WTC11 (cell line): ENCODE measurements around the gene PEX11B. TPM values are rescaled to one million over a fixed set of nuclear protein-coding genes. Genes with fewer than 3 reads are reported as not detected.

Source experiments
- ATAC-seq: fragments of 200-7000 bp; cut with Tn5 transposase; 2 replicates; pipeline ENCODE4 v1.10.0; 2021; ENCODE audit warnings: mild to moderate bottlenecking, moderate library complexity
- CTCF ChIA-PET: fragments of 300-600 bp; sonication (Branson Sonifier 250); formaldehyde crosslinking; loops from one replicate; lab custom pipeline; 2021; ENCODE audit warnings: antibody characterized with exemption; lab: Charles Lee
- POLR2A ChIA-PET: fragments of 350-600 bp; sonication (Branson Sonifier 250); formaldehyde crosslinking; loops from one replicate; lab custom pipeline; 2021; ENCODE audit warnings: antibody characterized with exemption; lab: Charles Lee
- DNase-seq: peaks from one replicate; pipeline ENCODE4 v3.0.0; 2021; ENCODE audit warnings: low spot score
- H3K27ac Mint-ChIP-seq: 2 replicates; pipeline ENCODE4 v1.8.0; 2021; ENCODE audit warnings: mixed read lengths
- H3K27me3 Mint-ChIP-seq: 2 replicates; pipeline ENCODE4 v1.8.0; 2021; ENCODE audit warnings: low read depth, mild to moderate bottlenecking, moderate library complexity, mixed read lengths
- H3K36me3 Mint-ChIP-seq: 2 replicates; pipeline ENCODE4 v1.8.0; 2021; ENCODE audit warnings: mixed read lengths
- H3K4me1 Mint-ChIP-seq: 2 replicates; pipeline ENCODE4 v1.8.0; 2022; ENCODE audit warnings: mixed read lengths
- H3K4me3 Mint-ChIP-seq: 2 replicates; pipeline ENCODE4 v1.8.0; 2021; ENCODE audit warnings: mild to moderate bottlenecking, moderate library complexity, mixed read lengths
- H3K9me3 Mint-ChIP-seq: 2 replicates; pipeline ENCODE4 v1.8.0; 2021; ENCODE audit warnings: mixed read lengths
- ATF3 ChIP-seq: sonication (generic); formaldehyde crosslinking; conservative IDR thresholded peaks from 2 replicates; pipeline ENCODE4 v1.8.1; 2022; ENCODE audit warnings: mild to moderate bottlenecking, missing genetic modification reagents
- CREB1 ChIP-seq: sonication (generic); formaldehyde crosslinking; IDR thresholded peaks from 2 replicates; pipeline ENCODE4 v1.8.0; 2023; ENCODE audit warnings: mild to moderate bottlenecking, missing genetic modification reagents
- E2F5 ChIP-seq: sonication (generic); formaldehyde crosslinking; IDR thresholded peaks from 2 replicates; pipeline ENCODE4 v1.8.1; 2022; ENCODE audit warnings: mild to moderate bottlenecking, moderate library complexity, missing genetic modification reagents
- EMX1 ChIP-seq: fragments of 250-450 bp; sonication (Bioruptor Pico); IDR thresholded peaks from 2 replicates; pipeline ENCODE4 v1.8.0; 2021; ENCODE audit warnings: mild to moderate bottlenecking
- ESRRA ChIP-seq: sonication (generic); formaldehyde crosslinking; IDR thresholded peaks from 2 replicates; pipeline ENCODE4 v1.8.1; 2022; ENCODE audit warnings: mild to moderate bottlenecking, missing genetic modification reagents, borderline replicate concordance
- ETV6 ChIP-seq: sonication (generic); formaldehyde crosslinking; IDR thresholded peaks from 2 replicates; pipeline ENCODE4 v1.8.1; 2022; ENCODE audit warnings: mild to moderate bottlenecking, missing genetic modification reagents
- FOXP1 ChIP-seq: sonication (generic); formaldehyde crosslinking; IDR thresholded peaks from 2 replicates; pipeline ENCODE4 v1.8.0; 2022; ENCODE audit warnings: missing genetic modification reagents, mild to moderate bottlenecking, moderate library complexity, borderline replicate concordance
- FOXP4 ChIP-seq: sonication (generic); formaldehyde crosslinking; IDR thresholded peaks from 2 replicates; pipeline ENCODE4 v1.8.0; 2022; ENCODE audit warnings: mild to moderate bottlenecking, missing genetic modification reagents
- GRHL2 ChIP-seq: fragments of 250-450 bp; sonication (Bioruptor Pico); IDR thresholded peaks from 2 replicates; pipeline ENCODE4 v1.8.0; 2022; ENCODE audit warnings: mild to moderate bottlenecking, moderate library complexity; ENCODE audit not compliant: insufficient replicate concordance, severe bottlenecking
- IRF1 ChIP-seq: sonication (generic); formaldehyde crosslinking; IDR thresholded peaks from 2 replicates; pipeline ENCODE4 v1.8.0; 2023; ENCODE audit warnings: missing genetic modification reagents
- JAZF1 ChIP-seq: fragments of 250-450 bp; sonication (Bioruptor Pico); IDR thresholded peaks from 2 replicates; pipeline ENCODE4 v1.9.0; 2021; ENCODE audit warnings: moderate library complexity, mild to moderate bottlenecking, inconsistent platforms
- MXD4 ChIP-seq: fragments of 250-450 bp; sonication (Bioruptor Pico); IDR thresholded peaks from 2 replicates; pipeline ENCODE4 v1.8.0; 2021; ENCODE audit warnings: mild to moderate bottlenecking, moderate library complexity, borderline replicate concordance
- MYBL2 ChIP-seq: sonication (generic); formaldehyde crosslinking; IDR thresholded peaks from 2 replicates; pipeline ENCODE4 v1.8.1; 2023; ENCODE audit warnings: mild to moderate bottlenecking, moderate library complexity, missing genetic modification reagents
- NFATC4 ChIP-seq: fragments of 250-450 bp; sonication (Bioruptor Pico); IDR thresholded peaks from 2 replicates; pipeline ENCODE4 v1.9.0; 2021; ENCODE audit warnings: mild to moderate bottlenecking
- NR1H2 ChIP-seq: sonication (generic); formaldehyde crosslinking; IDR thresholded peaks from 2 replicates; pipeline ENCODE4 v1.9.0; 2021; ENCODE audit warnings: mild to moderate bottlenecking, moderate library complexity, missing genetic modification reagents
- NR3C1 ChIP-seq: sonication (generic); formaldehyde crosslinking; conservative IDR thresholded peaks from 2 replicates; pipeline ENCODE4 v1.8.1; 2023; ENCODE audit warnings: low read depth, mild to moderate bottlenecking, missing genetic modification reagents
- OVOL2 ChIP-seq: fragments of 250-450 bp; sonication (Bioruptor Pico); IDR thresholded peaks from 2 replicates; pipeline ENCODE4 v1.9.0; 2021; ENCODE audit warnings: mild to moderate bottlenecking, borderline replicate concordance
- RELA ChIP-seq: sonication (generic); formaldehyde crosslinking; IDR thresholded peaks from 2 replicates; pipeline ENCODE4 v1.8.1; 2022; ENCODE audit warnings: missing genetic modification reagents, mild to moderate bottlenecking, borderline replicate concordance
- SOX15 ChIP-seq: fragments of 250-450 bp; sonication (Bioruptor Pico); IDR thresholded peaks from 2 replicates; pipeline ENCODE4 v1.9.0; 2021; ENCODE audit warnings: mild to moderate bottlenecking
- TEAD4 ChIP-seq: sonication (generic); formaldehyde crosslinking; IDR thresholded peaks from 2 replicates; pipeline ENCODE4 v1.8.0; 2022; ENCODE audit warnings: mild to moderate bottlenecking, missing genetic modification reagents
- ZNF317 ChIP-seq: sonication (generic); formaldehyde crosslinking; IDR thresholded peaks from 2 replicates; pipeline ENCODE4 v1.8.1; 2023; ENCODE audit warnings: low read depth, mild to moderate bottlenecking, moderate library complexity, missing genetic modification reagents, borderline replicate concordance
- ZNF396 ChIP-seq: fragments of 250-450 bp; sonication (Bioruptor Pico); IDR thresholded peaks from 2 replicates; pipeline ENCODE4 v1.8.0; 2021; ENCODE audit warnings: mild to moderate bottlenecking, moderate library complexity, borderline replicate concordance
- ZNF416 ChIP-seq: fragments of 250-450 bp; sonication (Bioruptor Pico); IDR thresholded peaks from 2 replicates; pipeline ENCODE4 v1.9.0; 2021; ENCODE audit warnings: mild to moderate bottlenecking, inconsistent platforms
- total RNA-seq: library from RNA; stranded (reverse); gene quantifications from 3 replicates; pipeline ENCODE4 v1.2.3, GENCODE V29; 2021
- TF ChIP-seq, protein P1 (sequence below): fragments of 250-450 bp; sonication (Bioruptor Pico); IDR thresholded peaks from 2 replicates; pipeline ENCODE4 v1.9.0; 2021; ENCODE audit warnings: mild to moderate bottlenecking
- TF ChIP-seq, protein P2 (sequence below): sonication (generic); formaldehyde crosslinking; conservative IDR thresholded peaks from 2 replicates; pipeline ENCODE4 v1.8.1; 2023; ENCODE audit warnings: mild to moderate bottlenecking, low read depth, missing genetic modification reagents, moderate library complexity
- TF ChIP-seq, protein P3 (sequence below): sonication (generic); formaldehyde crosslinking; IDR thresholded peaks from 2 replicates; pipeline ENCODE4 v1.8.1; 2022; ENCODE audit warnings: mild to moderate bottlenecking, missing genetic modification reagents, moderate library complexity, borderline replicate concordance

PEX11B gene
- total RNA-seq, 1 experiment from 2014 or later: 11.8 TPM

DNA sequence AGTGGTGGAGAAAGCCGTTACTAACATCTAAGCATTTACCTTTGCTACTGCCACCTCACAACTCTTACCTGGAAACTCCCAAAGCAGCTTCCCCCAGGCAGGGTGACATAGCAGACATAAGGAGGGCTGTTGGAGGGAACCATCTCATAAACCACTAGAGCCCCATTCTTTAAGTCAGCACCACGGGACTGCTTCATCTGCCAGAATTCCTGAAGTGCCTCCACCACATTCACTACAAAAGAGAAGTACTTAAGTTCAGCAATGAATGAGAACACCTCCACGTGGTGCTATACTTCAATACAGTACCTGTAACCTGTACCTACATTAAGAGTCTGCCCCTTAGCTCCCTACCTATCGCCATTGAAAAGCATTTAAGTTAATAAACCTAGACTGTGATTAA is 29.0 kb upstream of the PEX11B start (continued):
- TF ChIP-seq RELA (CRISPR knock-in tag) (no peak), NFATC4 (CRISPR knock-in tag) (no peak), FOXP4 (CRISPR knock-in tag) (no peak), EMX1 (no peak), SOX15 (CRISPR knock-in tag) (no peak), ATF3 (CRISPR knock-in tag) (no peak), GRHL2 (CRISPR knock-in tag) (no peak)
- TF ChIP-seq, protein P1, sequence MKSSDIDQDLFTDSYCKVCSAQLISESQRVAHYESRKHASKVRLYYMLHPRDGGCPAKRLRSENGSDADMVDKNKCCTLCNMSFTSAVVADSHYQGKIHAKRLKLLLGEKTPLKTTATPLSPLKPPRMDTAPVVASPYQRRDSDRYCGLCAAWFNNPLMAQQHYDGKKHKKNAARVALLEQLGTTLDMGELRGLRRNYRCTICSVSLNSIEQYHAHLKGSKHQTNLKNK (CRISPR knock-in tag): no peak
- TF ChIP-seq, protein P2, sequence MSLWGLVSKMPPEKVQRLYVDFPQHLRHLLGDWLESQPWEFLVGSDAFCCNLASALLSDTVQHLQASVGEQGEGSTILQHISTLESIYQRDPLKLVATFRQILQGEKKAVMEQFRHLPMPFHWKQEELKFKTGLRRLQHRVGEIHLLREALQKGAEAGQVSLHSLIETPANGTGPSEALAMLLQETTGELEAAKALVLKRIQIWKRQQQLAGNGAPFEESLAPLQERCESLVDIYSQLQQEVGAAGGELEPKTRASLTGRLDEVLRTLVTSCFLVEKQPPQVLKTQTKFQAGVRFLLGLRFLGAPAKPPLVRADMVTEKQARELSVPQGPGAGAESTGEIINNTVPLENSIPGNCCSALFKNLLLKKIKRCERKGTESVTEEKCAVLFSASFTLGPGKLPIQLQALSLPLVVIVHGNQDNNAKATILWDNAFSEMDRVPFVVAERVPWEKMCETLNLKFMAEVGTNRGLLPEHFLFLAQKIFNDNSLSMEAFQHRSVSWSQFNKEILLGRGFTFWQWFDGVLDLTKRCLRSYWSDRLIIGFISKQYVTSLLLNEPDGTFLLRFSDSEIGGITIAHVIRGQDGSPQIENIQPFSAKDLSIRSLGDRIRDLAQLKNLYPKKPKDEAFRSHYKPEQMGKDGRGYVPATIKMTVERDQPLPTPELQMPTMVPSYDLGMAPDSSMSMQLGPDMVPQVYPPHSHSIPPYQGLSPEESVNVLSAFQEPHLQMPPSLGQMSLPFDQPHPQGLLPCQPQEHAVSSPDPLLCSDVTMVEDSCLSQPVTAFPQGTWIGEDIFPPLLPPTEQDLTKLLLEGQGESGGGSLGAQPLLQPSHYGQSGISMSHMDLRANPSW: no peak

GRCh38 chr1:145946477-145946986 is 28.0 kb upstream of the PEX11B start:
- Mint-ChIP-seq H3K4me3 (no peak overlapping the region), H3K4me1 (peaks cover 19% of the 10 kb centered on the region), H3K27me3 (no peaks in the 10 kb centered on the region; the same call in 1 of the 2 replicates), H3K27ac (no peak overlapping the region), H3K36me3 (no peaks in the 10 kb centered on the region), H3K9me3 (no peaks in the 10 kb centered on the region)
- TF ChIP-seq NR3C1 (CRISPR knock-in tag): no peak
- no peak for TF ChIP-seq CREB1 (CRISPR knock-in tag)
- TF ChIP-seq GRHL2 (CRISPR knock-in tag): no peak
- TF ChIP-seq, protein P3, sequence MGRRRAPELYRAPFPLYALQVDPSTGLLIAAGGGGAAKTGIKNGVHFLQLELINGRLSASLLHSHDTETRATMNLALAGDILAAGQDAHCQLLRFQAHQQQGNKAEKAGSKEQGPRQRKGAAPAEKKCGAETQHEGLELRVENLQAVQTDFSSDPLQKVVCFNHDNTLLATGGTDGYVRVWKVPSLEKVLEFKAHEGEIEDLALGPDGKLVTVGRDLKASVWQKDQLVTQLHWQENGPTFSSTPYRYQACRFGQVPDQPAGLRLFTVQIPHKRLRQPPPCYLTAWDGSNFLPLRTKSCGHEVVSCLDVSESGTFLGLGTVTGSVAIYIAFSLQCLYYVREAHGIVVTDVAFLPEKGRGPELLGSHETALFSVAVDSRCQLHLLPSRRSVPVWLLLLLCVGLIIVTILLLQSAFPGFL (CRISPR knock-in tag): no peak
- no peak for TF ChIP-seq MXD4 (CRISPR knock-in tag)
- no peak for TF ChIP-seq E2F5 (CRISPR knock-in tag)
- no peak for ATAC-seq
- POLR2A ChIA-PET: no interaction called here
- DNase-seq: no peak
- CTCF ChIA-PET: no interaction called here

- no peaks in the 10 kb centered on the region for H3K27me3 Mint-ChIP-seq
- TF ChIP-seq TEAD4 (no peak), ZNF416 (CRISPR knock-in tag) (no peak), ZNF317 (no peak), OVOL2 (no peak), ESRRA (no peak), MYBL2 (no peak), ZNF396 (CRISPR knock-in tag) (no peak), ETV6 (no peak), IRF1 (CRISPR knock-in tag) (no peak), EMX1 (no peak), FOXP1 (CRISPR knock-in tag) (no peak), JAZF1 (CRISPR knock-in tag) (no peak), NR1H2 (CRISPR knock-in tag) (no peak)
- TF ChIP-seq, protein P1 (CRISPR knock-in tag): no peak
- no peak overlapping the region for H3K27ac Mint-ChIP-seq
- H3K9me3 Mint-ChIP-seq: no peaks in the 10 kb centered on the region
- CTCF ChIA-PET: interaction anchor here (0.9 kb wide), 1 partner anchor 16 kb away, joined by 3 read pairs; no protein-coding TSS in a partner anchor
- DNase-seq (no peak), ATAC-seq (no peak)
- no peaks in the 10 kb centered on the region for H3K36me3 Mint-ChIP-seq
- peaks cover 17% of the 10 kb centered on the region for H3K4me1 Mint-ChIP-seq
- POLR2A ChIA-PET: interaction anchor here (0.6 kb wide), 1 partner anchor 85 kb away, joined by 3 read pairs; the partner anchor contains the start of gene PIAS3
- no peak overlapping the region for H3K4me3 Mint-ChIP-seq
These were observed 26.0 kb upstream of the PEX11B start for GRCh38 chr1:145944532-145944931.
